MM.1S (cell line): ENCODE results near the gene MPDU1.
A peak's percentile ranks its signal among the peaks of the same experiment; 100 is the strongest.

ENCODE experiments used
- DNase-seq: peaks from one replicate; pipeline ENCODE4 v3.0.0-alpha.2; 2015
- H2AFZ ChIP-seq: fragments of 300-600 bp; sonication (generic); 2 replicates; pipeline ENCODE4 v1.6.0; 2016; ENCODE audit warnings: antibody characterized with exemption, low read length
- H3F3A ChIP-seq: fragments of 300-600 bp; sonication (generic); 2 replicates; pipeline ENCODE4 v1.6.1; 2016; ENCODE audit warnings: mild to moderate bottlenecking, antibody characterized with exemption, low read length, moderate library complexity, mixed read lengths; ENCODE audit not compliant: insufficient read depth
- H3K27ac ChIP-seq: fragments of 300-600 bp; sonication (generic); 2 replicates; pipeline ENCODE4 v1.5.1; 2016; ENCODE audit warnings: mild to moderate bottlenecking, low read length
- H3K27me3 ChIP-seq: fragments of 300-600 bp; sonication (generic); replicated peaks from 2 replicates; pipeline ENCODE4 v1.6.0; 2016; ENCODE audit warnings: low read length; ENCODE audit not compliant: insufficient read depth
- H3K36me3 ChIP-seq: fragments of 300-600 bp; sonication (generic); replicated peaks from 2 replicates; pipeline ENCODE4 v1.6.1; 2016; ENCODE audit warnings: mild to moderate bottlenecking, low read length, mixed read lengths; ENCODE audit not compliant: insufficient read depth
- H3K4me1 ChIP-seq: fragments of 300-600 bp; sonication (generic); 2 replicates; pipeline ENCODE4 v1.6.1; 2016; ENCODE audit warnings: low read length, mixed read lengths
- H3K4me2 ChIP-seq: fragments of 300-600 bp; sonication (generic); 2 replicates; pipeline ENCODE4 v1.6.0; 2016; ENCODE audit warnings: low read depth, low read length
- H3K4me3 ChIP-seq: fragments of 300-600 bp; sonication (generic); 2 replicates; pipeline ENCODE4 v1.5.1; 2016; ENCODE audit warnings: low read length, mixed read lengths
- H3K79me2 ChIP-seq: fragments of 300-600 bp; sonication (generic); 2 replicates; pipeline ENCODE4 v1.6.1; 2016; ENCODE audit warnings: mixed run types, low read length, mixed read lengths
- H3K9ac ChIP-seq: fragments of 300-600 bp; sonication (generic); 2 replicates; pipeline ENCODE4 v1.6.1; 2016; ENCODE audit warnings: low read length, mixed read lengths
- H3K9me2 ChIP-seq: fragments of 300-600 bp; sonication (generic); replicated peaks from 2 replicates; pipeline ENCODE4 v1.6.1; 2016; ENCODE audit warnings: mild to moderate bottlenecking, low read length, mixed read lengths; ENCODE audit not compliant: insufficient read depth
- H3K9me3 ChIP-seq: fragments of 300-600 bp; sonication (generic); replicated peaks from 2 replicates; pipeline ENCODE4 v1.6.1; 2016; ENCODE audit warnings: mild to moderate bottlenecking, low read length, mixed read lengths; ENCODE audit not compliant: insufficient read depth
- H4K20me1 ChIP-seq: fragments of 300-600 bp; sonication (generic); 2 replicates; pipeline ENCODE4 v1.6.1; 2016; ENCODE audit warnings: mild to moderate bottlenecking, low read length, moderate library complexity, mixed read lengths; ENCODE audit not compliant: insufficient read depth
- EZH2 ChIP-seq: fragments of 300-600 bp; sonication (generic); optimal IDR thresholded peaks from 2 replicates; pipeline ENCODE3; 2017; ENCODE audit warnings: low read depth, mild to moderate bottlenecking, antibody characterized with exemption, low read length, mixed read lengths
- EZH2phosphoT487 ChIP-seq: fragments of 300-600 bp; sonication (generic); IDR thresholded peaks from 2 replicates; pipeline ENCODE4 v1.6.1; 2018; ENCODE audit warnings: antibody characterized with exemption, low read length
- TF ChIP-seq, protein P1 (sequence below): fragments of 300-600 bp; sonication (generic); IDR thresholded peaks from 2 replicates; pipeline ENCODE4 v1.5.1; 2016; ENCODE audit warnings: antibody characterized with exemption, low read length, mixed read lengths

Gene MPDU1

GRCh38 chr17:7613769-7614424 lies 30.2 kb downstream of the MPDU1 start:
- 0 out of 2 replicates have a peak, but pooled peaks cover 7% of the 10 kb centered on the region for H3K4me1 ChIP-seq
- H3K27ac ChIP-seq, result peak overlapping the region; percentile 16; the same call in 1 of the 2 replicates
- TF ChIP-seq, protein P1, sequence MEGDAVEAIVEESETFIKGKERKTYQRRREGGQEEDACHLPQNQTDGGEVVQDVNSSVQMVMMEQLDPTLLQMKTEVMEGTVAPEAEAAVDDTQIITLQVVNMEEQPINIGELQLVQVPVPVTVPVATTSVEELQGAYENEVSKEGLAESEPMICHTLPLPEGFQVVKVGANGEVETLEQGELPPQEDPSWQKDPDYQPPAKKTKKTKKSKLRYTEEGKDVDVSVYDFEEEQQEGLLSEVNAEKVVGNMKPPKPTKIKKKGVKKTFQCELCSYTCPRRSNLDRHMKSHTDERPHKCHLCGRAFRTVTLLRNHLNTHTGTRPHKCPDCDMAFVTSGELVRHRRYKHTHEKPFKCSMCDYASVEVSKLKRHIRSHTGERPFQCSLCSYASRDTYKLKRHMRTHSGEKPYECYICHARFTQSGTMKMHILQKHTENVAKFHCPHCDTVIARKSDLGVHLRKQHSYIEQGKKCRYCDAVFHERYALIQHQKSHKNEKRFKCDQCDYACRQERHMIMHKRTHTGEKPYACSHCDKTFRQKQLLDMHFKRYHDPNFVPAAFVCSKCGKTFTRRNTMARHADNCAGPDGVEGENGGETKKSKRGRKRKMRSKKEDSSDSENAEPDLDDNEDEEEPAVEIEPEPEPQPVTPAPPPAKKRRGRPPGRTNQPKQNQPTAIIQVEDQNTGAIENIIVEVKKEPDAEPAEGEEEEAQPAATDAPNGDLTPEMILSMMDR, result 0 out of 2 replicates have a peak, but pooled peaks have one; percentile 9
- no peak for TF ChIP-seq EZH2phosphoT487
- H3K9me2 ChIP-seq, result no peaks in the 10 kb centered on the region
- no peaks in the 10 kb centered on the region for H3K27me3 ChIP-seq
- H3K9ac ChIP-seq, result peak overlapping the region; percentile 63
- peak; percentile 11 for DNase-seq
- no peaks in the 10 kb centered on the region for H3K36me3 ChIP-seq
- H3F3A ChIP-seq, result no peaks in the 10 kb centered on the region
- no peaks in the 10 kb centered on the region for H4K20me1 ChIP-seq
- H2AFZ ChIP-seq, result peak overlapping the region; percentile 35; the same call in 1 of the 2 replicates
- H3K9me3 ChIP-seq, result no peaks in the 10 kb centered on the region
- peak overlapping the region; percentile 76 for H3K4me3 ChIP-seq
- H3K4me2 ChIP-seq, result peak overlapping the region; percentile 81
- H3K79me2 ChIP-seq, result peaks cover 42% of the 10 kb centered on the region

DNA sequence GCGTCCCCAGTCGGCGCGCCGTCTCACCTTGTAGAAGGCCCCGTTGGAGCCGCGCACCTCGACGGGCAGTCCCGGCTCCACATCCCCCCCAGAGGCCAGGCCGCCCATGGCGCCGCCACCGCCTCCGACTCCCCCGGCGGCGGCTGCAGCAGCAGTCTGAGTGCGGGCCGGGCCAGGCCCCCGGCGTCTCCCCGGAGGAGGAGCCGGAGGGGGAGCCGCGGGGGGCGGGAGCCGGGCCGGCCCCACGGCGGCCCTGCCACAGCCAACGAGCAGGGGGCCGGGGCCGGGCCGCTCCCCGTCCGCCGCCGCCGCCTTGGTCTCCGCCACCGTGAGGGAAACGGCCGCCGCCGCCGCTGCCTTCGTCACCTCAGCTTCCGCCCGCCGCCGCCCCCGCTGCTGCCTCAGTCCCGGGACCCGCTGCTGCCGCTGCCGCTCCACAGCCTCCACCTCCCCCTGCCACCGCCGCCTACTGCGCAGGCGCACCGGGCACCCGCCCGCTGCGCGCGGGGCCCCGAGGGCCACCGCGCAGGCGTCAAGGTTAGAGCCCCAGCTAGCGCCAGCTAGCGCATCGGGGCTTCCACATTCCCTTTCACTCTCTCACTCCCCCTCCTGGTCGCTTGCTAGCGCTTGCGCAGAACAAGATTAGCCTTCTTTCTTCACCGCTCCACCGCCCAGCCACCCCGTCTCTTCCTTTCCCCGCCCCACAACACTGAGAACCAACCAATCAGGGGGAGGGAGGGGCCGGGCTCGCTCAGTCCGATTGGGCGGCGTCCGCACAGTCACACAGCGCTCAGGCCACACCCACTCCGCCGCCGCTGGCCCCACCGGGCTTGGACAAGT lies 31.0 kb downstream of the MPDU1 start, which contains the start of gene FXR2:
FXR2 (minus strand) TSS at position 473 of the 840 bp plus-strand sequence; CDS start at position 108, 365 bp downstream.
- Histone ChIP-seq H3F3A (no peaks in the 10 kb centered on the region), H3K4me1 (0 out of 2 replicates have a peak, but pooled peaks cover 7% of the 10 kb centered on the region), H4K20me1 (no peaks in the 10 kb centered on the region), H2AFZ (peak within 1 kb of the TSS; percentile 66; the same call in 1 of the 2 replicates), H3K9me2 (no peaks in the 10 kb centered on the region), H3K9ac (peak within 1 kb of the TSS; percentile 63), H3K4me3 (peak within 1 kb of the TSS; percentile 76), H3K27ac (peak within 1 kb of the TSS; percentile 69; the same call in 1 of the 2 replicates), H3K79me2 (peaks cover 42% of the 10 kb centered on the region), H3K27me3 (no peaks in the 10 kb centered on the region), H3K4me2 (peak within 1 kb of the TSS; percentile 81), H3K9me3 (no peaks in the 10 kb centered on the region), H3K36me3 (no peaks in the 10 kb centered on the region)
- peak; percentile 99 for DNase-seq
- TF ChIP-seq, protein P1, result peak; percentile 49
- TF ChIP-seq EZH2, result no peak

DNA sequence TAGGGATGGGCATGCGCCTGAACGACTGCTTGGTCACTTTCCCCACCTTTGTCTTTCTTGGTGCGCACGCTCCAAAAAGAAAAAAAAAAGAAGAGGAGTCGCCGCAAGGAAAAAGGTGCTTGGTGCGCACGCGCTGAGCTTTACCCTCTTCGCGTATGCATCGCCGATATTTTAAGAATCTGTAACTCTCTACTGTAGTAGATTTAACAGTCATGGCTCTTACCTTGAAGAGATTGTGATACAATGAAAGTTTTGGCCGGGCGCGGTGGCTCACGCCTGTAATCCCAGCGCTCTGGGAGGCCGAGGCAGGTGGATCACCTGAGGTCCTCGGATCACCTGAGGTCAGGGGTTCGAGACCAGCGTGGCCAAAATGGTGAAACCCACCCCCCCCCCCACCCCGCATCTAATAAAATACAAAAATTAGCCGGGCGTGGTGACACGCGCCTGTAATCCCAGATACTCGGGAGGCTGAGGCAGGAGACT lies 31.7 kb downstream of the MPDU1 start:
- H3K27me3 ChIP-seq, result no peaks in the 10 kb centered on the region
- peak overlapping the region; percentile 66; the same call in 1 of the 2 replicates for H2AFZ ChIP-seq
- H3F3A ChIP-seq, result no peaks in the 10 kb centered on the region
- H3K4me2 ChIP-seq, result peak overlapping the region; percentile 73
- no peak for TF ChIP-seq EZH2phosphoT487
- TF ChIP-seq, protein P1, result no peak
- no peak for TF ChIP-seq EZH2
- H3K9ac ChIP-seq, result peak overlapping the region; percentile 63; the same call in 1 of the 2 replicates
- no peak for DNase-seq
- peak overlapping the region; percentile 60 for H3K4me3 ChIP-seq
- H3K79me2 ChIP-seq, result peaks cover 39% of the 10 kb centered on the region
- no peaks in the 10 kb centered on the region for H4K20me1 ChIP-seq
- H3K9me2 ChIP-seq, result no peaks in the 10 kb centered on the region
- no peaks in the 10 kb centered on the region for H3K9me3 ChIP-seq
- H3K27ac ChIP-seq, result peak overlapping the region; percentile 69; the same call in 1 of the 2 replicates
- no peaks in the 10 kb centered on the region for H3K36me3 ChIP-seq
- H3K4me1 ChIP-seq, result 0 out of 2 replicates have a peak, but pooled peaks cover 7% of the 10 kb centered on the region
